ENCODE data around the gene SLC35A4.
A peak's percentile ranks its signal among the peaks of the same experiment; 100 is the strongest.

The SLC35A4 gene

DNA sequence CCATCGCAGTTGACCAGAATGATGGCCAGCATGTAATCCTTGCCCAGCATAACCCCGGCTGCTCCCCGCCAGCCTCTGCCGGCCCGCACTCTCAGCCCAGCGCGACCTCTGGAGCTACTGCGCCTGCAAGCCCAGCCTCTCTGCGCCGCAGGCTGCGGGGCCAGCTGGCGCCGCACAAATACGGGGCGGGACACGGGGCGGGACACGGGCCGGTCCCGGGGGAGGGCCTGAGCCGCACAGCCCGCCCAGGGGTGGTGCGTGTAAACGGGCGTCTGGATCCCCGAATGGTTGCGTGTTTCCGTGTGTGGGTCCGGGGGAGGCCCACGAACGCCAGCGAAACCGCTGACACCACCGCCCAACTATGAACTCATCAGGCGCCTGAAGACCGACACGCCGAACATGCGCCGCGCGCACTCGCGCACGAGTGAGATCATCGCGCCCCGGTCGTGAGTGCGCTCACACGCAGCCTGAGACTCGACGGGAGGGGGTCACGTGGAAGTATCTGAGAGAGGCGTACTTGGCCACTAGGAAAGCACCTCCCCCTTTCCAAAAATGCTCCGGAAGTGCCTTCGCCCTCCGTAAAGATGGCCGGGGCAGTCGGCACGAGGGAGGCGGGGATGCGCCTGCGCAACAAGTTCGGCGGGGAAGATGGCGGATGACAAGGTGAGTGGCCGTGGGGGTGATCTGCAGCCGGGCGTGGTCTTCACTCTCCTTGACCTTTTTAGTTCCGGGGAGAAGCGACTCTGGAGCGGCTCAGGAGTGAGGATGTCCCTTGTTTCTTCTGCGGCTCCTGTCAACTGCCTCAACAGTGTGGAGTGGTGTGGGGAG lies at the start of gene SLC35A4, which contains the start of gene APBB3:
TSS of gene SLC35A4 (plus strand) at position 633 of the 828 bp plus-strand sequence. CDS start 2,342 bp downstream, outside the sequence.
TSS of gene APBB3 (minus strand) at position 403 of the 828 bp plus-strand sequence. CDS start at position 50, 353 bp downstream.
- DNase-seq (ENCODE audit: low spot score): peak; percentile 93

DNA sequence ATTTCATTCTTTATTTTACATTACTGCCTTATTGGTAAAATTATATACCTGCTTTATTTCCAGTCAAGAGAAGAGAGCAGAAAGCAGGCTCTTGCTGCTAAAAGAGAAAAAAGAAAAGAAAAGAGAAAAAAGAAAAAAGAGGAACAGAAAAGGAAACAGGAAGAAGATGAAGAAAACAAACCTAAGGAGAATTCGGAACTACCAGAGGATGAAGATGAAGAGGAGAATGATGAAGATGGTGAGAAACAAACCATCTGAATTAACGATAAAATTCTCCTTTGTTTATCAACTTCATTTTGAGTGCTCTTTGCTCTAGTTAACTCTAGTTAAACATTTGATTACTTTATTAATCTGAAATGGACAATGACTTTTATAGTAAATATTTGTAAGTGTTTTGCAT lies 40.6 kb upstream of the SLC35A4 start:
- no peak for DNase-seq (ENCODE audit: low spot score)

DNA sequence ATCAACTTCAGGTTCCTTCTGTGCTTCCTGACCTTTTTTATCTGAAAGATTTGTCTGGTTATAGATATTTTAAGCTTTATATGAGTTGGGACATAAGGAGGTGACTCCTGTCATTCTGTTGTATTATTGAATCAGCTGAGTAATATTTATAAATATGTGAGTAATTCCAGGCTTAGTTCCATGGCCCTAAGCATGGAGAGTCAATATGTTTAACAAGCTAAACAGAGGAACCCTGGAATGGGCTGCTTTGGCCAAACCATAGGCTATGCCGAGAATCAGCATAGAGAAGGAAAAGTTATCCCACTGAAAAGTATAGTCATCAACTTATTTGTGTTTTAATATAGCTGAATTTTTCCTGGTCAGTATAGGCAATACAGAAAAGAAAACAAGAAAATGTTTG lies 24.4 kb upstream of the SLC35A4 start:
- no peak for DNase-seq (ENCODE audit: low spot score)

DNA sequence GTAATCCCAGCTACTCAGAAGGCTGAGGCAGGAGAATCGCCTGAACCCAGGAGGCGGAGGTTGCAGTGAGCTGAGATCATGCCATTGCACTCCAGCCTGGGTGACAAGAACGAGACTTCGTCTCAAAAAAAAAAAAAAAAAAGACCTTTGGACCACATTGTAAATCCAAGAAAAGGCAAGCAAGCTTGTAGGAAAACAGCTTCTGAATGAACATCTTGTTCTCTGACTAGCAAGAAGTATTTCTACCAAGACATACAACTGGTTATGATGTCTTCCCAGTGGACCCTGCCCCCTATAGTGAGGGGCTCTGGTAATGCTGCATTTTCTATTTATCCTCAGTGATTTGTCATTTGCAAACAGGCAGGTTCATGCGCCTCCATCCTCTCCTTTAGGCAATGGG lies 21.7 kb upstream of the SLC35A4 start:
- no peak for DNase-seq (ENCODE audit: low spot score)

GRCh38 chr5:140544986-140545385 lies 19.6 kb upstream of the SLC35A4 start:
- no peak for DNase-seq (ENCODE audit: low spot score)

- DNase-seq (ENCODE audit: low spot score): no peak
These were observed 19.0 kb upstream of the SLC35A4 start for GRCh38 chr5:140545606-140546005.

GRCh38 chr5:140546851-140547507 lies 17.6 kb upstream of the SLC35A4 start:
- no peak for DNase-seq (ENCODE audit: low spot score)

DNA sequence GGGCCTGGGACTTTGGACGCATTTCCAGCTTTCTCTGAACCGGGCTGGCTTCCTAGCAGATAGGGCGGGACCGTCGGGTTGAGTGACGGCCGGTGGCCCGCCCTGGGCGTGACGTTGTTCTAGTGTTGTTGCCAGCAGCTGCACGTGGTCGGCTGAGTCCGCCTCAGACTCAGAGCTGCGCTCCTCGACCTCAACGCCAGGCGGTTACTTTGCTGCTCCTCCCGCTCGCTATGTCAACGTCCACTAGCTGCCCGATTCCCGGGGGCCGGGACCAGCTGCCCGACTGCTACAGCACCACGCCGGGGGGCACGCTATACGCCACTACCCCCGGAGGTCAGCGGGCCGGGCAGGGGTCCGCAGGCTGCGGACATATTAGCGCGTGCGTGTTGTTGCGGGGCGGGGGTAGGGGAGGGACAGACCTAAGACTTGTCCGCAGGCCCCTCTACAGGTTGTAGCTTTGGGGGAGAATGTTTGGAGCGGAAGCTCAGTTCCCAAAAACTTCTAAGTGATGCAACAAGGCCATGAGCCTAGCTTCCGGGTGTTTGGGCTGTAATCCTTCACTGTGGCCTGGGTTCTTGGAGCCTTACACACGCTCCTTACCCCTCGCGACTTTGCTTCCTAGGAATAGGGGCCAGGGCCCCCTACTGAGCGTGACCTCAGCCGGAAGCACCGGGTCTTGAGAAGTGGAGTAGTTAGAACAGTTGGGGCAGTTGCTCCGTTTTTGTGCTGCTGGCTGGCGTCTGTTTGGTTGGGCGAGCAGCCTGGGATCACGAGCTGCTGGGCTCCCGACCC lies 16.9 kb upstream of the SLC35A4 start, which contains the start of gene EIF4EBP3:
TSS of gene EIF4EBP3 (plus strand) at position 155 of the 792 bp plus-strand sequence. CDS start at position 231, 76 bp downstream.
- peak; percentile 97 for DNase-seq (ENCODE audit: low spot score)

GRCh38 chr5:140548300-140548688 lies 16.3 kb upstream of the SLC35A4 start:
- no peak for DNase-seq (ENCODE audit: low spot score)

GRCh38 chr5:140548791-140549190 lies 15.8 kb upstream of the SLC35A4 start:
- DNase-seq (ENCODE audit: low spot score): no peak

GRCh38 chr5:140549237-140550144 lies 15.1 kb upstream of the SLC35A4 start:
- no peak for DNase-seq (ENCODE audit: low spot score)

DNA sequence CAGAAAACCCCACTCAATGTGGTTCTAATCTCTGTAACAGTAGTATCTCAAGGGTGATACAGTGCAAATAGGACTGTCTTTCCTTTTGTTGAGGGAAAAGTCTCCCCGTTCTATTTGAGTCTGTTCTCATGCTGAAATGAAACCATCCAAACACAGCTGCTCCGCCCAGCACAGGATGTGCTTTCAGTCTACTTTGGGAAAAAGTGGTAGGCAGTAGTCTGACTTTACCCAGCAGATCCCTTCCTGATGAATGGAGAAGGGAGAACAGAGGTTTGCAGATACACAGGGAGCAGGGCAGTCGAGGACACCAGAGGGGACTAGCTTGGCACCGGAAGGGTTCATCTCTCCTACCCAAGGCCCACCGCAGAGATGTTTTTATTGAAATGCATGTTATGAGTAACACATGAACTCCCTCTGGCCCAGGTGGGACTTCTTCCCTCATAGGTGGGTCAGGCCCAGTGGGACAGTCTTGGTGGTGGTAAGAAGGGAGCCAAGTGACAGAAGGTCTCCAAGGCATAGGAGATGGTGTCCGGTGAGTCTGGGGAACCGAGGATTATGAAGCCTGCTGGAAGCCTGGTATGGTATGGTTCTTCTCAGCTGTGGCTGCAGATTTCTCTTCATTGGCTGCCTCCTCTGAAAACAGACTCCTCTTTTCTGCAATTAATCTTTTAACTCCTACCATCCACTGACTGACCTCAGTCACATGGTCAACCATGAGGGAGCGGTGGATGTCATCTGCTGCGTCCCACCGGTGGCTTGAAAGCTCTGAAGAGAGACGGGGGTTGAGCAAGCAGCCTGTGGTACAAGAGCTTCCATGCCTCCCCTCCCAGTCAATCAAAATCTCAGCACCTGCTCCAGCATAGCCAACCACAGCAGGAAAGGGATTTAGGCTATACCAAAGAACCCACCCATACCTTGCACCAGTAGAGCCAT lies 14.2 kb upstream of the SLC35A4 start:
- DNase-seq (ENCODE audit: low spot score): no peak

DNA sequence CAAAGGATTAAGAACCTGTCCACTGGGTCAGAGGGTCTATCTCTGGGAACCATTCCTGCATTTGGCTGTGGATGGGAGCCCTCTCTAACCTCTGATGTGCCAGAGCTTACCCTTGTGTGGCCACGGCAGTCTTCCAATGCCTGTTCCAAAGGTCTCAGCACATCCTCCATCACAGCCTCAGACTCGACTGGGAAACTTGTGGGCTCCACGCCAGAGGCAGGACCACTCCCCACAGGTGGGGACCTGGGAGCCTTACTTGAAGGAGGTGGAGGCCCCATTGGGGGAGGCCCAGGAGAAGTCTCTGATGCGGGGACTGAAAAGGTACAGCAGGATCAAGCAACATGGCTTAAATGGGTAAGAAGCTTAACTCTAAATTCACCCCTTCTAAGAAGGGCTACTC lies 12.8 kb upstream of the SLC35A4 start:
- DNase-seq (ENCODE audit: low spot score): no peak

GRCh38 chr5:140553657-140554056 lies 11.0 kb upstream of the SLC35A4 start:
- no peak for DNase-seq (ENCODE audit: low spot score)

DNA sequence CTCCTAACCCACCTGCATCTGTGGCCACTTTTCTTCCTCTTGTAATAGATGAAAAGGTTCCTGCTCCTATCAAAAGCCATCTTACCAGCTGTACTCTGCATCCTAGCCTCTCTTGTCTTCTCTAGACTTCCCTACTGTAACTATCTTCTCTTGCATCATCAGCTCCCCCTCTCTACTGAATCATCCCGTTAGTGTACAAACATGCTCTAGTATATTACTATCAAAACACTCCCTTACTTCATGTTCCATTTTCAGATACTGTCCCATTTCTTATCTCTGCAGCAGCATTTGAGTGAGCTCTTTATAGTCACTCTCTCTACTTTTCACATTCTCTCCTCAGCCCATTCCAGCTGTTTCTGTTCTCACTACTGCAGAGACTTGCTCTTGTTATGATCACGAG lies 10.2 kb upstream of the SLC35A4 start:
- DNase-seq (ENCODE audit: low spot score): no peak

DNA sequence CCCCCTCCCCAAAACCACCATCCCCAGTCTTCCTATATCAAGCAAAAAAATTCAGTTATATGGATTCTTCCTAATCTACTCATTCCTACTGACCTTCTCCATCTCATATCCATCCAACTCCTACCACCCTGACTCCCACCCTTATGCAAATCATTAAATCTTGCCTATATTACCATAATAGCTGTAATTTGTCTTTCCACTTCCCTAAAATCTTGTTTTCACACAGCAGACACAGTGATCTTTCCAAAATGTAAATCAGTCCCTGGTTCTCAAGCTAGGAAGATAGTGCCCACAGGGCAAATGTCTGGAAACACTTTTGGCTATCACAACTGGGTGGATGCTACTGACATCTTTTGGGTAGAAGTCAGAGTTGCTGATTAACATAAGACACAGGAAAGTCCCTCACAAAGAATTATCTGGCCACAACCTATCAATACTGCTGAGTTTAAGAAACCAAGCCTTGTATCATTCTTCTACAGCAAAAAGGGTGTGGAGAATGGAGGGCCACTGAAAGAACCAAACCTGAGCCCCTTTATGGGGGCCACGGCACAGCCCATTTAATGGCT lies 8.8 kb upstream of the SLC35A4 start:
- no peak for DNase-seq (ENCODE audit: low spot score)

- DNase-seq (ENCODE audit: low spot score): no peak
These were observed 8.2 kb upstream of the SLC35A4 start for GRCh38 chr5:140556438-140556837.

DNA sequence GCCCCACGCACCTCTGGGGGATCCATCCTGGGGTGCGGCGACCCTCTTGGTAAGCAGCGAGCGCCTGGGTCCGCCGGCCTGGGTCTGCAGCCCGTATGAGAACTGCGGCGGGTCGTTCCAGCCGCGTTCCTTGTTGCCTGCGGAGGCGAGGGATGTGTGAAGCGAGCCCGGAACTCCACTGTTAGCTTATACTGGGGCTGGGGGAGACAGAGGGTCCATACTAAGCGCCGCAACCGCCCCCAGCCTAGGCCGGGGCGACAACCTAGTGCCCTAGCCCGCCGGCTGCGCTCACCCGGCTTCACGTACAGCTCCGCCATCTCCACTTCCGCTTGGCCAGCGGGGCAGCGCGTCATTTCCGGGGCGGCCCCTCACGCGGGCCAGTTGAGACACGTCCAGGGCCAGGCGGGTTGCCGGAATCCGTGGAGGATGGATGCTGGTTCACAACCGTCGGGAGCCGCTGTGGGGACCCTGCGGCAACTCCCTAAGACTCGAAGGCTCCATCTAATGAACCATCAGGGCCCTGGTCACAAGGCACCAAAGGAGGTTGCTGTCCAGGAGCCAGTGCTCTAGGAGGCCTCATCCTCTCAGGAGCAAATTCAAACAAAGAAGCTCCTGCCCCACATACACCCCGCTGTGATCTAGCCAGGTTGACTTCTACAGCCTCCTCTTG lies 7.4 kb upstream of the SLC35A4 start, which contains the start of gene SRA1:
TSS of gene SRA1 (minus strand) at position 338 of the 670 bp plus-strand sequence. CDS start at position 317, 21 bp downstream.
- peak; percentile 93 for DNase-seq (ENCODE audit: low spot score)

- DNase-seq (ENCODE audit: low spot score): no peak
These were observed 6.7 kb upstream of the SLC35A4 start for GRCh38 chr5:140557965-140558364.

Data from ecto neural progenitor cell (in vitro differentiated cells).